Fibroblast of villous mesenchyme (primary cell): ENCODE results near the gene TP53INP2. TPM values are rescaled to one million over a fixed set of nuclear protein-coding genes. Genes with fewer than 3 reads are reported as not detected.

Experiments
- DNase-seq: peaks from one replicate; pipeline ENCODE4 v3.0.0-alpha.2; 2010; ENCODE audit warnings: low read depth
- H3K4me3 ChIP-seq: 2 replicates; pipeline ENCODE4 v1.5.1; 2011; ENCODE audit warnings: low read depth, mild to moderate bottlenecking, low read length
- CTCF ChIP-seq: IDR thresholded peaks from 2 replicates; pipeline ENCODE4 v1.5.1; 2012; ENCODE audit warnings: low read depth, mild to moderate bottlenecking, low read length; ENCODE audit not compliant: insufficient read depth
- small RNA-seq: library from RNA; depleted of rRNA; stranded (forward); fragments of <200 nt; gene quantifications from one replicate; pipeline ENCODE3, GENCODE V24; 2012
- total RNA-seq: library from RNA; depleted of rRNA; stranded (reverse); fragments of >200 nt; gene quantifications from 2 replicates; pipeline ENCODE4 v1.2.3, GENCODE V29; 2012

Gene TP53INP2
- total RNA-seq, 1 donor = 4.3 TPM

GRCh38 chr20:34762031-34762555 is 57.9 kb downstream of the TP53INP2 start:
- no peak for DNase-seq
- TF ChIP-seq CTCF = no peak
- H3K4me3 ChIP-seq = no peak overlapping the region

Small RNA genes lying within 50 kb of the gene (small RNA-seq; reads per million reads assigned to genes)
- not detected for gene AL118520.1

Other genes with a start within 250 kb of the TP53INP2 start
- gene DYNLRB1, start 187.9 kb upstream of the TP53INP2 start, total RNA-seq = 57.4 and 59.6 TPM in 2 replicates
- gene MAP1LC3A, start 145.6 kb upstream of the TP53INP2 start, total RNA-seq = 13.4 and 17.1 TPM in 2 replicates
- gene PIGU, start 27.3 kb upstream of the TP53INP2 start, total RNA-seq = 10.0 and 13.0 TPM in 2 replicates
- gene NCOA6, start 121.3 kb downstream of the TP53INP2 start, total RNA-seq = 6.4 and 8.6 TPM in 2 replicates
- 9.3 and 9.5 TPM in 2 replicates for gene GGT7, start 168.5 kb downstream of the TP53INP2 start, total RNA-seq
- 101 and 102 TPM in 2 replicates for gene ACSS2, start 172.3 kb downstream of the TP53INP2 start, total RNA-seq